NCI-H2196 treated with DMSO at 0.1 percent for 48 hours (cell line): ENCODE data around the gene TSNAX.
"Not testable (repeated sequence)": the region's sequence is repeated elsewhere in the genome, so short reads cannot be mapped to it uniquely, and the experiment has no call there.

ENCODE experiments used
- DNase-seq: peaks from one replicate; lab custom pipeline; 2025; ENCODE audit not compliant: unreplicated experiment; lab: John Stamatoyannopoulos, UW

The TSNAX gene

GRCh38 chr1:231558708-231559185, 30.3 kb downstream of the TSNAX start:
- no peak for DNase-seq

- DNase-seq, result no peak
Measured at GRCh38 chr1:231561647-231562383, 33.3 kb downstream of the TSNAX start.

- DNase-seq, result no peak
Measured at GRCh38 chr1:231563247-231563646, 34.8 kb downstream of the TSNAX start.

GRCh38 chr1:231564373-231564772, 35.9 kb downstream of the TSNAX start:
- no peak for DNase-seq

- no peak for DNase-seq
Measured at GRCh38 chr1:231566496-231566895, 38.0 kb downstream of the TSNAX start.

- DNase-seq, result not testable (repeated sequence)
Measured at GRCh38 chr1:231570262-231570661, 41.8 kb downstream of the TSNAX start.

- no peak for DNase-seq
Measured at GRCh38 chr1:231571904-231572303, 43.4 kb downstream of the TSNAX start.

GRCh38 chr1:231575472-231575871, 47.0 kb downstream of the TSNAX start:
- DNase-seq, result no peak

- no peak for DNase-seq
Measured at GRCh38 chr1:231576804-231577718, 48.6 kb downstream of the TSNAX start.

- DNase-seq, result no peak
Measured at GRCh38 chr1:231580874-231581273, 52.4 kb downstream of the TSNAX start.

GRCh38 chr1:231581859-231582258, 53.4 kb downstream of the TSNAX start:
- no peak for DNase-seq

- no peak for DNase-seq
Measured at GRCh38 chr1:231583376-231583775, 54.9 kb downstream of the TSNAX start.

- DNase-seq, result no peak
Measured at GRCh38 chr1:231584117-231584516, 55.6 kb downstream of the TSNAX start.

- DNase-seq, result no peak
Measured at GRCh38 chr1:231584921-231585320, 56.5 kb downstream of the TSNAX start.

GRCh38 chr1:231590453-231591198, 62.2 kb downstream of the TSNAX start:
- no peak for DNase-seq

GRCh38 chr1:231591466-231591865, 63.0 kb downstream of the TSNAX start:
- no peak for DNase-seq

- DNase-seq, result no peak
Measured at GRCh38 chr1:231592809-231593208, 64.3 kb downstream of the TSNAX start.

GRCh38 chr1:231593264-231593663, 64.8 kb downstream of the TSNAX start:
- DNase-seq, result not testable (repeated sequence)

- no peak for DNase-seq
Measured at GRCh38 chr1:231594123-231594522, 65.7 kb downstream of the TSNAX start.

- DNase-seq, result no peak
Measured at GRCh38 chr1:231594749-231595148, 66.3 kb downstream of the TSNAX start.

- DNase-seq, result no peak
Measured at GRCh38 chr1:231596337-231596791, 67.9 kb downstream of the TSNAX start.
